GM20431 (cell line): ENCODE data around the gene RNASE12.
"Not testable (repeated sequence)": the region's sequence is repeated elsewhere in the genome, so short reads cannot be mapped to it uniquely, and the experiment has no call there.

Experiments
- in situ Hi-C: fragments of 300-500 bp; cut with MseI, MboI; formaldehyde crosslinking; loops from one replicate; pipeline ENCODE4 v1.15.0; 2020; ENCODE audit warnings: low sequenced_read_pairs; ENCODE audit not compliant: unreplicated experiment

The RNASE12 gene

DNA sequence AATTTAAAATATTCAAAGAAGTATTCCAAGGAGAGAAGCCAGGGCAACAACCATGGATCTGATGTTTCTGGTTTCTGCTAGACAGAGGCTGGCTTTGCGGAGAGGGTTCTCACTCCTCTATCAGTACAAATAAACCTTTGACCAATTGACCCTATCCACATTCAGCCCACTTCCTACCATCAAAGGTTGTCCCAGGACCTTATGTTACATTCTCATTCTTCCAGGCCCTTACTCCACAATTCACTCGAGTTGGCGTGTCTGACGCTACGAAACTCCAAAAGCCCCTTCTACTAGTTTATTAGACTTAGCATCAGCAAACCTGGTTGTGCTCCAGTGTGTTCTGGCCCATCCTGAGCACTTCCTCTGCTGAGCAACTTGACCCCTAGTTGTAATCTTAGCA lies 24.8 kb upstream of the RNASE12 start:
- in situ Hi-C loops = loop anchor here (10.0 kb wide), 1 partner anchor 69 kb away; the partner anchor contains the start of genes ANG and RNASE4

DNA sequence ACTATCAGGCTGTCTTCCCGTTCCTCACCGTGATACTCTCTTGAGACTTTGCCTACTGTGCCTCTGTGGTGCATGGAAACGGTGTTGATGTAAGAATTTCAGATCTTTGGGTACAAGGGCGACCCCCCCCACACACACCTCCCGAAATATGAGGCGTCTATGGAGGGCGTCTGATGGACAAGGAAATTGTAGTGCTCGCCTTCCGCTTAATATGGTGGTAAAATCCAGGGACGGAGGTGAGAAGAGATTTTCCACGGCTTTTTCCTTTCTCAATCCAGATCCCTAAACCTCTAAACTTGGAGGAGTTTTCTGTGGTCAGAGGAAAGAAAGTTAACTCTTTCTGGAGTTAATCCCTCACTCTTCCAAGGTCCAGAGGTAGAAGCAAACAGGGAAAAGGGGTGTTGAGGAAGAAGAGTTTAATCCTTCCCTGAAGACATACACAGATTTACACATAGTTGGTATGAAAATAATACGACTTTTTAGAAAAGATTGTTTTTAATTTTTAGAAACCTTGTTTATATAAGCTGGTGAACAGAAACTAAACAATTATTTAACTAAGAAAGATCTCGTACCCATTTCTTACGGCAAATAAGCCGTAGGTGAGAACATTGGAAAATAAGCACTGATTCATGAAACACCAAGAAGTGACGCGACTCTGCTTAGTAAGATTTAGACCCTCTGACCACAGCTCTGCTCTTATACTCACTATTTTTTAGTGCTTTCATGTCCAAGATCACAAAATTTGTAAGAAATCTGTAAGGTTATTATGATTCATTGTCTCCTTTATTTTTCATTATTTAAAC lies 23.1 kb upstream of the RNASE12 start:
- in situ Hi-C loops = loop anchor here (10.0 kb wide), 1 partner anchor 71 kb away; the partner anchor contains the start of genes ANG and RNASE4

DNA sequence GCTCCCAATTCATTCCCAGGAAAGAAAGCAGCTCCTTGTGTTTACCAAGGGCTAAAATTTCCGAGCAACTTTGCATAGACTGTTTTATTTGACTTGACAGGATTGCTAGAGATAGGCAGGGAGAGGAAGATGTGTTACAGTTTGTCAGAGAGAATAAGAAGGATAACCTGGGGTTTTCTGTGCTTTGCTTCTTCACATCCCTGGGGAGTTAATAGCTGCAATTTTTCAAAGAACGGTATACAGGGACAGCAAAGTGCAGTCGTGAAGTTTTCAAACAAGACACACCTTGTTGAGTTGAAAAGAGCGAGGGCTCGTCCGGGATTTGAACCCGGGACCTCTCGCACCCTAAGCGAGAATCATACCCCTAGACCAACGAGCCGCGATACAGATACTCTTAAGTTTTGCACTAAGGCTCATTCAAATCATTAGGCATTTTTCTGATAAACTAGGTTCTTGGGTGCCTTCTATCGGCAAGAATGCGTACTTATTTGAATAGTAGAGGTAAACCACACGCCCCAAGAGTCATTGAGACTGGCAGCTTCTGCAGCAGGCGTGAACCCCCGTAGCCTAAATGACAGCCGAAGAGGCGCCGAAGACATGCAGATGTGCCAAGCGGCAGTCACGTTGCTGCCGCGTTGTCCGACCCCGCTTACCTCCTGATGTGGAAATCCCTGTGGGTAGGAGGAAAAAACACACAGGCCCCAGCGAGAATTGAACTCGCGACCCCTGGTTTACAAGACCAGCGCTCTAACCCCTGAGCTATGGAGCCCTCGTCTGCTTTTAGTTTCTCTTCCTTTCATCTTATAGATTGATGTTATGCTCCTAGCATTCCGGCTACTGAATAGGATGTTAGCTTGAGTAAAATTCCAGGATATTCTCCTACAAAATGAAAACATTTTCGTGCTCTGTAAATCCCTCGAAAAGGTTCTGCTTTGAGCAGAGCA lies 22.2 kb upstream of the RNASE12 start:
- in situ Hi-C loops = loop anchor here (10.0 kb wide), 1 partner anchor 71 kb away; the partner anchor contains the start of genes ANG and RNASE4

DNA sequence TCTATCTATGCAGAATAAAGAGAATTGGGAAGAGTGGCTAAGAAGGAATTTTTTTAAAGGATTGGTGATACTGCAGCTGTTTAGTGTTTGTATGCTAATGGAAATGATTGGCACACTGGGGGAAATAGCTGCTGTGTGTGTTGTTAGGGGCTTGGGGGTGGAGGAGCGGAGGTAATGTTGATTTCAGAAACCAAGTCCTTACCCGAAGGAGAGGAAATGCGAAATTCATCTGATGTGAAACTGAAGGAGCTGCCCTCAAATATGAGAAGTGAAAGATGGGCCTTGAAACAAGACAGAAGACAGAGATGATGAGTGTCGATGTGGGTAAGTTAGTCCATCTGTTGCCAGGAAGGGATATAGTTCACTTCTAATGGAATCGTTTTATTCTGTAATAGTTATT lies 21.2 kb upstream of the RNASE12 start:
- in situ Hi-C loops = loop anchor here (10.0 kb wide), 1 partner anchor 72 kb away; the partner anchor contains the start of genes ANG and RNASE4

DNA sequence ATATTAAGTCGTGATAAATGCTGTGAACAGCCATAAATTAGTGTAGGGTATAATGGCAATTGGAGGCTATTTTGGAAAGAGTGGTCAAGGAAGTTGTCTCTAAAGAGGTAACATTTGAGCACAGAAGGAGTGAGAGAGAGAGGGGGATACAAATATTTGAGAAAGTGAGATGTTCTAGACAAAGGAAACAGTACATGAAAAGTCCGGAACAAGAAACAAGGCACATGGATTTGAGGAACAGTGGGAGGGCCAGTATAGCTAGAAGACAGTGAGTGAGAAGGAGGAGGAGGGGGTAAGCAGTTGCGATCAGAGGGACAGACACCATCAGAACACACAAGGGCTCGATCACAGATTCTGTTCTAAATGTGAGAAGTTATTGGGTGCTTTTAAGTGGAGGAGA lies 20.1 kb upstream of the RNASE12 start:
- in situ Hi-C loops = loop anchor here (10.0 kb wide), 1 partner anchor 74 kb away; the partner anchor contains the start of genes ANG and RNASE4

DNA sequence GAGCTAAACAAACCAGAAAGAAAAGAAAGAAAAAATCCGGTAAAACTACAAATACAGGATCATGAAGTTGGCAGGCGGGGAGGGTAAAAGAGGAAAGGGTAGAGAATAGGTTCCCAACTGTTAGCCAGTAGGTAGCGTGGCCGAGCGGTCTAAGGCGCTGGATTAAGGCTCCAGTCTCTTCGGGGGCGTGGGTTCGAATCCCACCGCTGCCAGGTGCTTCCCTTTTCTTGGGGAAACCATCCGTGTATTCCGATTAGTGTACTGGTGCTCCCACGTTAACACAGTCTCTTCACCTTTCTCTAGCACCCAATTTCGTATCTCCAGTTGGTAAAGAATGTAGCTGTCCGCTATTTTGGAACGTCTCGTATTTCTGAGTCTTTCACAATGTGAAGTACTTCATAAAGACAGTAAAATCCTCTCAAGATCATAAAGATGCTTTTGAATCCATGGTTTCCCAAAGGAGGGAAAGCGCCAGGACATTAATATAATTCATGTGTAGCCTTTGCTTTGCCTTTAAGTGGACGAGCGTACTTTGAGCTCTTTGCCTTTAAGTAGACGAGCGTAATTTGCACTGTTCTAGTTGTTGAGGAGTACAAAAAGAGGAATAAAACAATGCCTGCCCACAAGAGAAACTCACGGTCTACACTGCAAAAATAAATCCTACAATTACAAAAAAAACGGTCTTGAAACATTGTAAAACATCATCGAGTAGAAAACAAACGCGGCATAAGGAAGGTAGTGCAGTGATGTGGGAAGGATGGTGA lies 19.0 kb upstream of the RNASE12 start:
- in situ Hi-C loops = loop anchor here (10.0 kb wide), 1 partner anchor 75 kb away; the partner anchor contains the start of genes ANG and RNASE4

DNA sequence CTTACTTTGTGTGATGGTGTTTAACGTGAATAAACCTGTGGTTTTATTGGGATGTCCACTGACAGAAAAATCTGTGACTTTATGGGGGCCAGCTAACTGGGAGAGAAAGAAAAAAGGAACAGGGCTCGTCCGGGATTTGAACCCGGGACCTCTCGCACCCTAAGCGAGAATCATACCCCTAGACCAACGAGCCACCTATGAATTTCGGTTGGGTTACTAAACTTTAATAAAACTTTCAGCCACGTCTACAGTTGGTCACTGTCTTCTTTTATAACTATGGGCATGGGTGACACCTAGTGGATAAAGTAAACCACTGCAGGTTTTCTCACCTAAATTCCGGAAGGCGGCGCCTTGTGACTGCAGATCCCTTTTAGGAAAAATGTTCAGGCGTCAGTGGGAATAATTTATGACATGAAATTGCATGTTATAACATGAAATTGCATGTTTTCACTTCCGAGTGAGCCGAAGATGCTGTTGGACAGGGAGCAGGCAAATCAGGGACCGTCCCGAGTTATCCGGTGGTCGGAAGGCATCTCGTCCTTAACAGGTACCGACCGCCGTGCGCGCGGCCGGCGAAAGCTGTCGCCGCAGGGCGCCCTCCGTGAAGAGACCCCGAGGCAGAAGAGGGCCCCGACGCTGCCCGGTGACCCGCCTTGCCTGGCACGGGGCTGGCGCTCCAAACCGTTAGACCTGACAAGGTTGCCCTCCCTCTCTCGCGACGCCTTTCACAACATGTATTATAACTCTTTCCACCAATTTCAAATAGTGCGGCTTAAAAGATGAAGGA lies 18.2 kb upstream of the RNASE12 start:
- in situ Hi-C loops = loop anchor here (10.0 kb wide), 2 partner anchors 75 to 285 kb away; partner anchors contain the start of genes ANG and RNASE4

DNA sequence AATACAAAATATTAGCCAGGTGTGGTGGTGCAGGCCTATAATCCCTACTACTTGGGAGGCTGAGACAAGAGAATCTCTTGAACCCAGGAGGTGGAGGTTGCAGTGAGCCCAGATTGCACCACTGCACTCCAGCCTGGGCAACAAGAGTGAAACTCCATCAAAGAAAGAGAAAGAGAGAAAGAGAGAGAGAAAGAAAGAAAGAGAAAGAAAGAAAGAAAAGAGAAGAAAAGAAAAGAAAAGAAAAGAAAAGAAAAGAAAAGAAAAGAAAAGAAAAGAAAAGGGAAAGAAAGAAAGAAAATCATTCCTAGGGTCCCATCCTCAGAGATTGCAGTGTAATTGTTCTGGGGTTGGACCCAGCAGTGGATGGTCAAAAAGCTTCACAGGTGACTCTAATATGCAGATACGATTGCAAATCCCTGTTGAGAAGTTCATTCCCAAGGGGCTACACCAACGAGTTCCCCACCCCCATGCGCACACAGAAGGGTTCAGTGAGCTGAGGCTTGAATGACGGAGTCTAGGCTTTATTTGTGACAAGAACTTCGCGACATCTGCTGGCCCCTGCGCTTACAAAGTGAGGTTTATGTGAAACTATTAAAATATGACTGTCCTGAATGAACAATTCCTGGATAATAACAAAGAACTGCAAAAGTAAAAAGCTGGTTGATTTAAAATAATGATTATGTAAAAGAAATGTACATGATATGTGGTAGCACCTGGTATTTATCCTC lies 17.4 kb upstream of the RNASE12 start:
- in situ Hi-C loops = loop anchor here (10.0 kb wide), 1 partner anchor 284 kb away; no protein-coding TSS in a partner anchor

DNA sequence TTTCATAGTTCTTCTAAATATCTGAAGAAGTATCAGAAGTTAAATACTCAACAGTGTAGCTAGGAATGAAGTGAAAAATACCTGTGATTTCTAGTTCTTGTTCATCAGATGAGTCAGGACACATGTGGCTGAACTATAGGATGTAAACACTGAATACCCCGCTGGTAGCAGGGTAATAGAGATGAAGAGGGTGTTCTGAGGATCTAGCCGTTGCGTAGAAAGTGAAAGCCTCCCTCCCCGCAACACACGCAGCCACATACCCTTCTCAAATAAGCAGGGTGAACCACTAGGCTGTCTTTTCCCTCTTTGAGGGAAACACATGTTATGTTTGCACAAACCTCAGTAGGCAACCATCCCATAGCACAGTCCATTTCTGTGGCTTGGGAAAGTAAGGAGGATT lies 16.4 kb upstream of the RNASE12 start:
- in situ Hi-C loops = loop anchor here (10.0 kb wide), 1 partner anchor 283 kb away; no protein-coding TSS in a partner anchor

DNA sequence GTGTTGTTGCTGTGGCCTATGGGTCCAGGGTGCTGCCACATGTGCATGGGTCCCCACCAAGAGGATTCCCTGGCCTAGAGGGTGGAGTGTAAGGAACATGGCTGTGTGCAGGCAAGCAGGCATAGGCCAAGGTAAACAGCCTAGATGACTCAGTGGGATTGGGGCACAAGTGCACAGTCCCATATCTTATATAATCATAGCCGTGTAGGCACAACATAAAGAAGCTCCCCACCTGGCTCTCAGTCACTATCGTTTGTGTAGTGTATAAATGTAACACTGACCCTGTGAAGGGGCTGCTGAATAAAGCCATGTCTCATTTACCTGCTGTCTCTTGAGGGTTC lies 15.7 kb upstream of the RNASE12 start:
- in situ Hi-C loops = loop anchor here (10.0 kb wide), 1 partner anchor 282 kb away; no protein-coding TSS in a partner anchor

DNA sequence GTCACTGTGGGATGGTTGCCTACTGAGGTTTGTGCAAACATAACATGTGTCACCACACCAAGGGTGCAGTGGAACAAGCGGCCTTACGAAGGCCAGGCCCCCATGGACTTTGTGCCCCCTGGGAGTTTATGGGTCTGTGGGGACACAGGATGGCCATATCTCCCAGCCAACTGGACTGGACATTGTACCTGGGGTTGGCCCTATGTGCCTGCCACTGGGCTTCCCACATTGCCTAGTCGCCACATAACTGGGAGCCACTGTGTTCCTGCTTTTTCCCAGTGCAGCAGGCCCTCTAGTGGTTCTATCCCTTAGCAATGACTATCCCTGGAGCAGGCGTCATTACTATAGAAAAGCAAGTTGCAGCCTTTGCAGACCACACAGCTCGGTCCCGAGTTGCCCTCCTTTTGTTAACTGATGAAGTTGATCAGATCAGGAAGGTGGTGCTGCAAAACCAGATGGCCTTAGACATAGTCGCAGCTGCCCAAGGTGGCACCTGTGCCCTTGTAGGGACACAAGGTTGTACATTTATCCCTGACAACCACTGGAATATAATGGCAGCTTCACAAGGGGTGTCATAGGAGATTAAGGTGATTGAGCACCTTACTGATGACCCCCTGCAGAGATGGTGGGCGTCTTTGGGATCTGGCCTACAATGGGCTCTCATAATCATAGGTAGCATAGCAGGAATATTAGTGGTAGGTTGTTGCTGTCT lies 15.2 kb upstream of the RNASE12 start:
- in situ Hi-C loops = loop anchor here (10.0 kb wide), 1 partner anchor 282 kb away; no protein-coding TSS in a partner anchor

DNA sequence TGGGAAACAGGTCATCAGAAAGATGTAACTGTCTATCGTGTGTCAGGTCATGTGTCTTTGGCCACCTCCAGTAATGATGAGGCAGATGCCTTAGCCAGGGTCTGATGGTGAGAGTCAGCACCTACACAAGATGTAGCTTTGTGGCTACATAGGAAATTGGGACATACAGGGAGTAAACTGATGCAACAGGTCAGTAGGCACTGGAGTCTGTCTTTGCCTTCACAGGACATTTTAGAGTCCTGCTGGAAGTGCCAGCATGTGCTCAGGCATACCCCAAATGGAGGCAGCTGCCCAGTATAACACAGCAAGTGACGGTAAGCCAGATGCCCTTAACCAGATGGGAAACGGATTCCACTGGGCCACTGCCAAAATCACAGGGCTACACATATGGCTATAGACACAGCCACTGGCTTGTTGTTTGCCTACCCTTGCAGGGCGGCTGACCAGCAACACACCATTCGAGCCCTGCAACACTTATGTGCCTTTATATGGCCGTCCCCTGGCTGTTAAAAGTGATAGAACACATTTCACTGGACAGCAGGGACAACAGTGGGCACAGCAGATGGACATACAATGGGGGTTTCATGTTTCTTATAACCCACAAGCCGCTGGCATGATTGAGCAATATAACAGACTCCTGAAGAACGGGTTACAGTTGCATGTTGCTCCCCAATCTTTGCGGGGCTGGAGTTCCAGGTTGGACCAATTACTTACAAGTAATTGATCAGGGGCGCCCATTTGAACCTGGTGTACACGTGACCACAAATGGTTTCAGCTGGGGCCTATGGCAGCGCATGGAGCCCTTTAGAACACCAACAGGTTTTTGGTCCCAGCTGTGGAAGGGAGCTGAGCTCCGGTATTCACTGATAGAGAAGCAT lies 12.9 kb upstream of the RNASE12 start:
- in situ Hi-C loops = loop anchor here (10.0 kb wide), 1 partner anchor 279 kb away; no protein-coding TSS in a partner anchor

DNA sequence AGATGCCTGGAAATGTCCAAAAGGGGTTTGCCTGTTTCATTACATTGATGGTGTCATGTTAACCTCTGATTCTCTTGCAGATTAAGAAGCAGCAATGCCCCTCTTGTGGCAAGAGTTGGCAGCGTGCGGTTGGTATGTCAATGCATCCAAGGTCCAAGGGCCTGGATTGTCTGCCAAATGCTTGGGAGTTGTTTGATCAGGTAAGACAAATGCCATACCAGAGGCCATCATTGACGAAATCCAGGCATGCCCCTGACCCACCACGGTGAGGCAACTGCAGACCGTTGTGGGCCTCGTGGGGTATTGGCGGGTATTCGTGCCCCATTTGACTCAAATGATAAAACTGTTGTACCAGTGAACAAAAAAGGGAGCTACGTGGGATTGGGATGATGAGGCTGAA lies 11.4 kb upstream of the RNASE12 start:
- in situ Hi-C loops = loop anchor here (10.0 kb wide), 1 partner anchor 278 kb away; no protein-coding TSS in a partner anchor

DNA sequence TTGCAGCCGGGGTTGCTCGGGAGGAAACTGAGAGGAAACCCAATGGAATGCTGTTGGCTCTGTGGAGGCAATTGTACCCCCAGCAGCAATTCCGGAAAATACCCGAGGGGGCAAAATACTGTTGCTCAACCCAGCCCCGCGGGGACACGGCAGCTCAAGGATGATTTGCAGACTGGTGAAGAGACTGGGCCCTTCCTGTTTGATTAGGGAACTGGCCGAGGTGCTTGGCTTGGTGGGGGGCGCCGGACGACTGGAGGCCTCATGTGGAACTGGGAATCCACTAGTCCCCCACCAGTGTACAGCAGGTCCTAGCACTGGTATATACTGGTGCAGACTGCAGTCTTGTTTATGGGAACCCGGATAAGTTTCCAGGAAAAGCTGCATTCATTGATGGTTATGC lies 10.3 kb upstream of the RNASE12 start:
- in situ Hi-C loops = loop anchor here (10.0 kb wide), 1 partner anchor 277 kb away; no protein-coding TSS in a partner anchor

DNA sequence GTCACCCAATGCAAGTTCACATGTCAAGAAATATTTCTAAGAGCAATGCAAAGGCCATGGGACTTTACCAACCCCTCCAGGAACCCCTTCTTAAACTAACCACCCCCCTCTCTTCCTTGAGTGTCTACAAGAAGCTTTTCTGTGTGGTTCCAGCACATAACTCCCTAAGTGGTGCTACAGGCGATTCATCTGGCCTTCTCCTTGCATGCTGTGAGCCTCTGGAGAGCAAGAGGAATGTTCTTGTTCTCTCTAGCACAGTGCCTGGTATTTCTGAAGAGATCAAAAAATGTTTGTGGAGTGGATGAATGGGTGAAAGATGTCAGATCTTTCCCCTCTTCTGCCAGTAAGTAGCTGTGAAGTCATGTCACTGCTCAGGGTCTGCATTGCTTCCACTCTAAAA lies 5.9 kb upstream of the RNASE12 start:
- in situ Hi-C loops = no loop called here

DNA sequence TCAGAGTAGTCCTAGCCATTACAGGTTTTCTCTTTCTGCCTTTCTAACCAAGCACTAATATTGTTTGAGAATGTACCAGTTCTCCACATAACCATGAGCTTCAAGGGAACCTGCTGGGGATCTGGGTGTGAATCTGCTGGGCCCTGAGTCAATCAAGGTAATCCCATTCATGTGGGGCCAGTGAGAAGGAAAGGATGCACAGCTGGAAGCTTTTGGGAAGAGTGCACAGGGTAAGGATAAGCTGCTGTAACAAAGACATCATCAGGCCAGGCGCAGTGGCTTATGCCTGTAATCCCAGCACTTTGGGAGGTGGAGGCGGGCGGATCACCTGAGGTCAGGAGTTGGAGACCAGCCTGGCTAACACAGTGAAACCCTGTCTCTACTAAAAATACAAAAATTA lies 4.5 kb upstream of the RNASE12 start:
- in situ Hi-C loops = not testable (repeated sequence)
